Testis (tissue), 3 donors: ENCODE measurements around the gene ESR1. TPM values are rescaled to one million over a fixed set of nuclear protein-coding genes. Genes with fewer than 3 reads are reported as not detected.

Source experiments
- DNase-seq: peaks from one replicate; pipeline ENCODE4 v3.0.0-alpha.2; 2019
- H3K27ac ChIP-seq, 2 donors: fragments of 200-600 bp; sonication (generic); one replicate each; pipeline ENCODE4 v1.5.1; 2019
- H3K27me3 ChIP-seq: fragments of 200-600 bp; sonication (generic); one replicate; pipeline ENCODE4 v1.5.1; 2019
- H3K36me3 ChIP-seq: fragments of 200-600 bp; sonication (generic); one replicate; pipeline ENCODE4 v1.5.1; 2017; ENCODE audit warnings: low read depth; ENCODE audit errors: missing control alignments
- H3K4me1 ChIP-seq: fragments of 200-600 bp; sonication (generic); one replicate; pipeline ENCODE4 v1.5.1; 2019
- H3K4me3 ChIP-seq, 2 donors: fragments of 200-600 bp; sonication (generic); one replicate each; pipeline ENCODE4 v1.5.1; 2017 to 2019
- H3K9me3 ChIP-seq: fragments of 200-600 bp; sonication (generic); one replicate; pipeline ENCODE4 v1.5.1; 2017
- POLR2A ChIP-seq: fragments of 450-650 bp; IDR thresholded peaks from one replicate; pipeline ENCODE4 v1.6.1; 2017; ENCODE audit warnings: antibody characterized with exemption, mild to moderate bottlenecking, moderate library complexity
- WGBS, 2 donors: methylation state at CpG; one replicate each; pipeline ENCODE4 v1.1.5; 2018; 5-methylcytosine and 5-hydroxymethylcytosine counted together
- intact Hi-C: fragments of 100-400 bp; cut with DNase I; formaldehyde crosslinking; loops from one replicate; pipeline ENCODE4 v1.15.1; 2023; ENCODE audit warnings: low total_unique reads
- polyA plus RNA-seq: library from polyadenylated mRNA; stranded (reverse); fragments of 350-450 nt; fragmentation: Illumina TruSeq; extraction: RNeasy Lipid Tissue Mini Kit (QIAGEN cat#74804); gene quantifications from one replicate; pipeline ENCODE4 v1.2.3, GENCODE V29; 2014; ENCODE audit warnings: low read depth, low replicate concordance; ENCODE audit not compliant: insufficient read depth
- total RNA-seq, 2 donors: library from RNA; depleted of rRNA; stranded (reverse); fragments of >200 nt; gene quantifications; one replicate each; pipeline ENCODE4 v1.2.3, GENCODE V29; 2016
- TF ChIP-seq, protein P1 (sequence below), 3 experiments: fragments of 450-650 bp in 2 of 3; fragments of 200-600 bp in 1 of 3; sonication (generic) in 1 of 3; IDR thresholded peaks; one replicate each; pipeline ENCODE4 v1.5.1; 2016 to 2019; ENCODE audit warnings: antibody characterized with exemption in 3 of 3, mild to moderate bottlenecking in 2 of 3, moderate library complexity in 1 of 3

Gene ESR1
- total and polyA plus RNA-seq, 3 donors from 2014 or later: 4.3 to 9.3 (median 8.1) TPM

DNA sequence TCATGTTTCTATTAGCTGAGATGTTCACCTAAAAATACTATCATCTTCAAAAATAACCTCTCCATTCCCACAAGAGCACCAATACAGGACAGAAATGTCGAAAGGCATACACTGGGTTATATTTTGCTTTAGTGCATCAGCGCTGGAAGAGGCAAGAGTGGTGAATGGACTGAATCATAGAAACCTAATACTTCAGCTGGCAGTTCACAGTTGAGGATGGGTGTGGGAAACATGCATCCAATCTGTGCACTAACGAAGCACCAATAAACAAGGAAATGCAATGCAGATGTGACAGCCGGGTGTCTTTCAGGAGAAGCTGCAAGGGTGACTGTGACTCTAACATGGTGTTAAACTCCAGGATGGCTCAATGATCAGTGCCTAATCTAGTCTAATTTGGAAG is 365.8 kb downstream of the ESR1 start:
- no peak for TF ChIP-seq POLR2A
- TF ChIP-seq, protein P1, sequence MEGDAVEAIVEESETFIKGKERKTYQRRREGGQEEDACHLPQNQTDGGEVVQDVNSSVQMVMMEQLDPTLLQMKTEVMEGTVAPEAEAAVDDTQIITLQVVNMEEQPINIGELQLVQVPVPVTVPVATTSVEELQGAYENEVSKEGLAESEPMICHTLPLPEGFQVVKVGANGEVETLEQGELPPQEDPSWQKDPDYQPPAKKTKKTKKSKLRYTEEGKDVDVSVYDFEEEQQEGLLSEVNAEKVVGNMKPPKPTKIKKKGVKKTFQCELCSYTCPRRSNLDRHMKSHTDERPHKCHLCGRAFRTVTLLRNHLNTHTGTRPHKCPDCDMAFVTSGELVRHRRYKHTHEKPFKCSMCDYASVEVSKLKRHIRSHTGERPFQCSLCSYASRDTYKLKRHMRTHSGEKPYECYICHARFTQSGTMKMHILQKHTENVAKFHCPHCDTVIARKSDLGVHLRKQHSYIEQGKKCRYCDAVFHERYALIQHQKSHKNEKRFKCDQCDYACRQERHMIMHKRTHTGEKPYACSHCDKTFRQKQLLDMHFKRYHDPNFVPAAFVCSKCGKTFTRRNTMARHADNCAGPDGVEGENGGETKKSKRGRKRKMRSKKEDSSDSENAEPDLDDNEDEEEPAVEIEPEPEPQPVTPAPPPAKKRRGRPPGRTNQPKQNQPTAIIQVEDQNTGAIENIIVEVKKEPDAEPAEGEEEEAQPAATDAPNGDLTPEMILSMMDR (IDR thresholded peaks at IDR 0.05): no peak
- Histone ChIP-seq H3K36me3 (no peaks in the 10 kb centered on the region), H3K27me3 (no peaks in the 10 kb centered on the region), H3K27ac (no peak overlapping the region), H3K4me3 (no peak overlapping the region), H3K4me1 (no peaks in the 10 kb centered on the region), H3K9me3 (no peaks in the 10 kb centered on the region)
- no peak for DNase-seq
- intact Hi-C loops: no loop called here
- WGBS, 2 donors: 79 to 94% methylated on average over 4 of the region's 4 CpGs

DNA sequence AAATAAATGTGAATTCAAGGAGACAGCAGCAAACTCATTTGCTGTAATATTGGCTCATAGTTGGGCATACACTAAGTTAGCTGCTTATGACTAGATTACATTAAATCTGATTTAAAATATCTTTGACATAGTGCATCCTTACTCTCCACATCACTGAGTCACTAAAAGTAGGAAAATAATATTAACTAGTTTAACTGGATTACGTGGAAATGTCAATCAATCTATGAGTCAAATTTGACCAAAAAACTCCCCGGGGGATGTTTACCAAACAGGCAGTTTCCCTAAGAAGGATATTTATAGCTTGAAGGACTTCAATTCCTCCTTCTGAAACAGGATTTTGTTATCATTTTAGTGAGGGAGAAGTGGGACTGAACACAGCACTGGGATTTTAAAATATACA is 366.5 kb downstream of the ESR1 start:
- Histone ChIP-seq H3K4me3 (no peak overlapping the region), H3K27ac (no peak overlapping the region), H3K9me3 (no peaks in the 10 kb centered on the region), H3K36me3 (no peaks in the 10 kb centered on the region), H3K27me3 (no peaks in the 10 kb centered on the region), H3K4me1 (no peaks in the 10 kb centered on the region)
- intact Hi-C loops: no loop called here
- 88% methylated on average over 2 of the region's 2 CpGs for WGBS, 2 donors
- TF ChIP-seq POLR2A: no peak
- TF ChIP-seq, protein P1 (IDR thresholded peaks at IDR 0.05): no peak
- no peak for DNase-seq

DNA sequence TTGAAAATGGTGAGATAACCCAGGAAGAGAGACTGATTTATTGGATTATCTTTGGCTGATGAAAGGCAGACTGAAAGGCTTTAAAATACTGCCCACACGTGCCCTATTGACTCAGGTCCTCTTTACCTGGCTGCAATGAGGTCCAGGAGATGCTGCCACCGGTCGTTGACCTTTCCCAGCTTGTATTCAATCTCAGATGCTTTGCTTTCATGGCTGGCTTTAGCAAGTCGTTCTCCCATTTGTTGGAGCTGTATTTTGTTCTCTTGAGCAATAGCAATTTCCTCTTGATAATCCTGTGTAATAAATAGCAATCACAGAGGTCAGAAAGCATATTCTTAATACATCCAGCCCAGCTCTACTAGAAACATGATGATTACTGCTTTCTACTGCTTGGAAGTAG is 368.8 kb downstream of the ESR1 start:
- TF ChIP-seq POLR2A: no peak
- TF ChIP-seq, protein P1 (IDR thresholded peaks at IDR 0.05): no peak
- DNase-seq: no peak
- WGBS, 2 donors: 68 to 80% methylated on average over 4 of the region's 4 CpGs
- Histone ChIP-seq H3K27me3 (no peaks in the 10 kb centered on the region), H3K9me3 (no peaks in the 10 kb centered on the region), H3K4me3 (no peak overlapping the region), H3K27ac (no peak overlapping the region), H3K36me3 (no peaks in the 10 kb centered on the region), H3K4me1 (no peaks in the 10 kb centered on the region)
- intact Hi-C loops: no loop called here
